PC-3 (cell line): ENCODE measurements around the gene ATXN7L1. TPM values are rescaled to one million over a fixed set of nuclear protein-coding genes. Genes with fewer than 3 reads are reported as not detected.

Experiments used
- ATAC-seq: fragments of 200-7000 bp; cut with Tn5 transposase; 2 replicates; pipeline ENCODE4 v1.9.1; 2020; ENCODE audit warnings: mild to moderate bottlenecking, moderate library complexity
- BruUV-seq: library from RNA; stranded (reverse); fragments of 400-500 nt; replicated peaks from 2 replicates; lab custom pipeline; 2021; lab: Mats Ljungman, UMichigan
- CTCF ChIA-PET: fragments of 300-600 bp; sonication (Branson Sonifier 250); formaldehyde crosslinking; loops from one replicate; lab custom pipeline; 2022; ENCODE audit warnings: antibody characterized with exemption; lab: Charles Lee
- POLR2A ChIA-PET: fragments of 300-600 bp; sonication (Branson Sonifier 250); formaldehyde crosslinking; loops from one replicate; lab custom pipeline; 2022; ENCODE audit warnings: antibody characterized with exemption; ENCODE audit not compliant: unreplicated experiment; lab: Charles Lee
- DNase-seq: peaks from one replicate; pipeline ENCODE4 v3.0.0-alpha.2; 2015
- H2AFZ ChIP-seq: fragments of 300-600 bp; sonication (generic); 2 replicates; pipeline ENCODE4 v1.6.0; 2016; ENCODE audit warnings: antibody characterized with exemption, low read length
- H3F3A ChIP-seq: fragments of 300-600 bp; sonication (generic); one replicate; pipeline ENCODE4 v1.6.0; 2017; ENCODE audit warnings: antibody characterized with exemption, low read length, control low read depth, mild to moderate bottlenecking; ENCODE audit not compliant: unreplicated experiment
- H3K27ac ChIP-seq: fragments of 300-600 bp; sonication (generic); 2 replicates; pipeline ENCODE4 v1.5.1; 2016; ENCODE audit warnings: mild to moderate bottlenecking, low read length
- H3K27me3 ChIP-seq: fragments of 300-600 bp; sonication (generic); 2 replicates; pipeline ENCODE4 v1.6.1; 2016; ENCODE audit warnings: low read length, mixed read lengths
- H3K36me3 ChIP-seq: fragments of 300-600 bp; sonication (generic); 2 replicates; pipeline ENCODE4 v1.6.1; 2016; ENCODE audit warnings: low read depth, mixed run types, low read length, mixed read lengths
- H3K4me1 ChIP-seq: fragments of 300-600 bp; sonication (generic); 2 replicates; pipeline ENCODE4 v1.5.1; 2016; ENCODE audit warnings: low read length; ENCODE audit not compliant: insufficient read depth
- H3K4me2 ChIP-seq: fragments of 300-600 bp; sonication (generic); 2 replicates; pipeline ENCODE4 v1.6.0; 2016; ENCODE audit warnings: low read length
- H3K4me3 ChIP-seq: fragments of 300-600 bp; sonication (generic); 2 replicates; pipeline ENCODE4 v1.5.1; 2016; ENCODE audit warnings: mild to moderate bottlenecking, low read length, mixed read lengths
- H3K79me2 ChIP-seq: fragments of 300-600 bp; sonication (generic); 2 replicates; pipeline ENCODE4 v1.6.1; 2017; ENCODE audit warnings: low read length, mixed read lengths
- H3K9ac ChIP-seq: fragments of 300-600 bp; sonication (generic); 2 replicates; pipeline ENCODE4 v1.6.0; 2016; ENCODE audit warnings: mild to moderate bottlenecking, low read length
- H3K9me2 ChIP-seq: fragments of 300-600 bp; sonication (generic); replicated peaks from 2 replicates; pipeline ENCODE4 v1.6.1; 2016; ENCODE audit warnings: mixed run types, low read length, mixed read lengths
- H3K9me3 ChIP-seq: fragments of 300-600 bp; sonication (generic); 2 replicates; pipeline ENCODE4 v1.6.1; 2016; ENCODE audit warnings: low read length, mixed read lengths
- H4K20me1 ChIP-seq: fragments of 300-600 bp; sonication (generic); 2 replicates; pipeline ENCODE4 v1.6.1; 2016; ENCODE audit warnings: low read length, mixed read lengths
- CTCF ChIP-seq: fragments of 300-600 bp; sonication (generic); conservative IDR thresholded peaks from 2 replicates; pipeline ENCODE4 v1.5.1; 2017; ENCODE audit warnings: antibody characterized with exemption, low read depth, mild to moderate bottlenecking, low read length
- EZH2 ChIP-seq: fragments of 300-600 bp; sonication (generic); IDR thresholded peaks from one replicate; pipeline ENCODE4 v1.6.1; 2017; ENCODE audit warnings: antibody characterized with exemption, mild to moderate bottlenecking, low read length; ENCODE audit not compliant: unreplicated experiment
- EZH2phosphoT487 ChIP-seq: fragments of 300-600 bp; sonication (generic); IDR thresholded peaks from 2 replicates; pipeline ENCODE4 v1.6.1; 2018; ENCODE audit warnings: mild to moderate bottlenecking, antibody characterized with exemption, low read length, borderline replicate concordance
- intact Hi-C: fragments of 100-400 bp; cut with micrococcal nuclease; formaldehyde crosslinking; loops from 2 replicates; pipeline ENCODE4 v1.9.0; 2023
- total RNA-seq: library from RNA; depleted of rRNA; stranded (reverse); fragments of >200 nt; gene quantifications from 2 replicates; pipeline ENCODE4 v1.2.3, GENCODE V29; 2014

Gene ATXN7L1
- total RNA-seq, 1 experiment from 2014 or later, result 16.0 TPM

GRCh38 chr7:105639667-105640493, 236.5 kb downstream of the ATXN7L1 start:
- Histone ChIP-seq H3K4me2 (no peak overlapping the region), H3K27ac (no peak overlapping the region), H3F3A (no peaks in the 10 kb centered on the region), H3K4me1 (no peaks in the 10 kb centered on the region), H2AFZ (no peak overlapping the region), H3K36me3 (no peaks in the 10 kb centered on the region), H3K27me3 (no peaks in the 10 kb centered on the region), H3K79me2 (no peaks in the 10 kb centered on the region), H3K9ac (no peak overlapping the region), H3K9me2 (no peaks in the 10 kb centered on the region), H3K4me3 (no peak overlapping the region), H3K9me3 (no peaks in the 10 kb centered on the region), H4K20me1 (no peaks in the 10 kb centered on the region)
- no TSS peak for BruUV-seq
- no peak for DNase-seq
- POLR2A ChIA-PET, result no interaction called here
- CTCF ChIA-PET, result no interaction called here
- intact Hi-C loops, result no loop called here
- ATAC-seq, result no peak
- TF ChIP-seq EZH2, result no peak
- no peak for TF ChIP-seq CTCF
- TF ChIP-seq EZH2phosphoT487, result no peak

- H3K4me2 ChIP-seq, result no peak overlapping the region
- H3K9ac ChIP-seq, result no peak overlapping the region
- no peak for DNase-seq
- H3K79me2 ChIP-seq, result no peaks in the 10 kb centered on the region
- CTCF ChIA-PET, result no interaction called here
- POLR2A ChIA-PET, result no interaction called here
- no peak for ATAC-seq
- TF ChIP-seq EZH2 (no peak), EZH2phosphoT487 (no peak), CTCF (no peak)
- no peaks in the 10 kb centered on the region for H3F3A ChIP-seq
- no peaks in the 10 kb centered on the region for H3K4me1 ChIP-seq
- no peaks in the 10 kb centered on the region for H3K36me3 ChIP-seq
- H3K4me3 ChIP-seq, result no peak overlapping the region
- BruUV-seq, result no TSS peak
- intact Hi-C loops, result no loop called here
- H3K27me3 ChIP-seq, result no peaks in the 10 kb centered on the region
- H3K27ac ChIP-seq, result no peak overlapping the region
- H4K20me1 ChIP-seq, result no peaks in the 10 kb centered on the region
- no peaks in the 10 kb centered on the region for H3K9me3 ChIP-seq
- no peaks in the 10 kb centered on the region for H3K9me2 ChIP-seq
- H2AFZ ChIP-seq, result no peak overlapping the region
These were observed 237.4 kb downstream of the ATXN7L1 start for GRCh38 chr7:105638902-105639495.

- POLR2A ChIA-PET, result no interaction called here
- no peaks in the 10 kb centered on the region for H3K36me3 ChIP-seq
- no peaks in the 10 kb centered on the region for H3F3A ChIP-seq
- no peaks in the 10 kb centered on the region for H4K20me1 ChIP-seq
- ATAC-seq, result no peak
- H3K4me1 ChIP-seq, result no peaks in the 10 kb centered on the region
- no TSS peak for BruUV-seq
- H3K27ac ChIP-seq, result no peak overlapping the region
- no peak for TF ChIP-seq EZH2
- TF ChIP-seq EZH2phosphoT487, result no peak
- TF ChIP-seq CTCF, result no peak
- CTCF ChIA-PET, result no interaction called here
- no peaks in the 10 kb centered on the region for H3K9me3 ChIP-seq
- H3K9me2 ChIP-seq, result no peaks in the 10 kb centered on the region
- H3K9ac ChIP-seq, result no peak overlapping the region
- no peak for DNase-seq
- intact Hi-C loops, result no loop called here
- H3K4me3 ChIP-seq, result no peak overlapping the region
- no peak overlapping the region for H3K4me2 ChIP-seq
- H3K79me2 ChIP-seq, result no peaks in the 10 kb centered on the region
- H2AFZ ChIP-seq, result no peak overlapping the region
- no peaks in the 10 kb centered on the region for H3K27me3 ChIP-seq
These were observed 238.1 kb downstream of the ATXN7L1 start for GRCh38 chr7:105638334-105638733.
